PC-3 (cell line): ENCODE data around the gene DCUN1D4. TPM values are rescaled to one million over a fixed set of nuclear protein-coding genes. Genes with fewer than 3 reads are reported as not detected.

Source experiments
- ATAC-seq: fragments of 200-7000 bp; cut with Tn5 transposase; 2 replicates; pipeline ENCODE4 v1.9.1; 2020; ENCODE audit warnings: mild to moderate bottlenecking, moderate library complexity
- BruUV-seq: library from RNA; stranded (reverse); fragments of 400-500 nt; replicated peaks from 2 replicates; lab custom pipeline; 2021; lab: Mats Ljungman, UMichigan
- CTCF ChIA-PET: fragments of 300-600 bp; sonication (Branson Sonifier 250); formaldehyde crosslinking; loops from one replicate; lab custom pipeline; 2022; ENCODE audit warnings: antibody characterized with exemption; lab: Charles Lee
- POLR2A ChIA-PET: fragments of 300-600 bp; sonication (Branson Sonifier 250); formaldehyde crosslinking; loops from one replicate; lab custom pipeline; 2022; ENCODE audit warnings: antibody characterized with exemption; ENCODE audit not compliant: unreplicated experiment; lab: Charles Lee
- DNase-seq: peaks from one replicate; pipeline ENCODE4 v3.0.0-alpha.2; 2015
- H2AFZ ChIP-seq: fragments of 300-600 bp; sonication (generic); 2 replicates; pipeline ENCODE4 v1.6.0; 2016; ENCODE audit warnings: antibody characterized with exemption, low read length
- H3F3A ChIP-seq: fragments of 300-600 bp; sonication (generic); one replicate; pipeline ENCODE4 v1.6.0; 2017; ENCODE audit warnings: antibody characterized with exemption, low read length, control low read depth, mild to moderate bottlenecking; ENCODE audit not compliant: unreplicated experiment
- H3K27ac ChIP-seq: fragments of 300-600 bp; sonication (generic); 2 replicates; pipeline ENCODE4 v1.5.1; 2016; ENCODE audit warnings: mild to moderate bottlenecking, low read length
- H3K27me3 ChIP-seq: fragments of 300-600 bp; sonication (generic); 2 replicates; pipeline ENCODE4 v1.6.1; 2016; ENCODE audit warnings: low read length, mixed read lengths
- H3K36me3 ChIP-seq: fragments of 300-600 bp; sonication (generic); 2 replicates; pipeline ENCODE4 v1.6.1; 2016; ENCODE audit warnings: low read depth, mixed run types, low read length, mixed read lengths
- H3K4me1 ChIP-seq: fragments of 300-600 bp; sonication (generic); 2 replicates; pipeline ENCODE4 v1.5.1; 2016; ENCODE audit warnings: low read length; ENCODE audit not compliant: insufficient read depth
- H3K4me2 ChIP-seq: fragments of 300-600 bp; sonication (generic); 2 replicates; pipeline ENCODE4 v1.6.0; 2016; ENCODE audit warnings: low read length
- H3K4me3 ChIP-seq: fragments of 300-600 bp; sonication (generic); 2 replicates; pipeline ENCODE4 v1.5.1; 2016; ENCODE audit warnings: mild to moderate bottlenecking, low read length, mixed read lengths
- H3K79me2 ChIP-seq: fragments of 300-600 bp; sonication (generic); 2 replicates; pipeline ENCODE4 v1.6.1; 2017; ENCODE audit warnings: low read length, mixed read lengths
- H3K9ac ChIP-seq: fragments of 300-600 bp; sonication (generic); 2 replicates; pipeline ENCODE4 v1.6.0; 2016; ENCODE audit warnings: mild to moderate bottlenecking, low read length
- H3K9me2 ChIP-seq: fragments of 300-600 bp; sonication (generic); replicated peaks from 2 replicates; pipeline ENCODE4 v1.6.1; 2016; ENCODE audit warnings: mixed run types, low read length, mixed read lengths
- H3K9me3 ChIP-seq: fragments of 300-600 bp; sonication (generic); 2 replicates; pipeline ENCODE4 v1.6.1; 2016; ENCODE audit warnings: low read length, mixed read lengths
- H4K20me1 ChIP-seq: fragments of 300-600 bp; sonication (generic); 2 replicates; pipeline ENCODE4 v1.6.1; 2016; ENCODE audit warnings: low read length, mixed read lengths
- CTCF ChIP-seq: fragments of 300-600 bp; sonication (generic); conservative IDR thresholded peaks from 2 replicates; pipeline ENCODE4 v1.5.1; 2017; ENCODE audit warnings: antibody characterized with exemption, low read depth, mild to moderate bottlenecking, low read length
- EZH2 ChIP-seq: fragments of 300-600 bp; sonication (generic); IDR thresholded peaks from one replicate; pipeline ENCODE4 v1.6.1; 2017; ENCODE audit warnings: antibody characterized with exemption, mild to moderate bottlenecking, low read length; ENCODE audit not compliant: unreplicated experiment
- EZH2phosphoT487 ChIP-seq: fragments of 300-600 bp; sonication (generic); IDR thresholded peaks from 2 replicates; pipeline ENCODE4 v1.6.1; 2018; ENCODE audit warnings: mild to moderate bottlenecking, antibody characterized with exemption, low read length, borderline replicate concordance
- intact Hi-C: fragments of 100-400 bp; cut with micrococcal nuclease; formaldehyde crosslinking; loops from 2 replicates; pipeline ENCODE4 v1.9.0; 2023
- total RNA-seq: library from RNA; depleted of rRNA; stranded (reverse); fragments of >200 nt; gene quantifications from 2 replicates; pipeline ENCODE4 v1.2.3, GENCODE V29; 2014

Gene DCUN1D4
- total RNA-seq, 1 experiment from 2014 or later = 44.8 TPM

GRCh38 chr4:51843309-51844152 is 578 bp downstream of the DCUN1D4 start:
- H3K36me3 ChIP-seq = peaks cover 4% of the 10 kb centered on the region; the same call in 1 of the 2 replicates
- intact Hi-C loops = loop anchor here (1.0 to 5.0 kb wide), 2 partner anchors 27 to 259 kb away; no protein-coding TSS in a partner anchor
- peak overlapping the region; percentile 85 for H3K4me2 ChIP-seq
- H3F3A ChIP-seq = no peaks in the 10 kb centered on the region
- DNase-seq (peak; percentile 57), ATAC-seq (peak; percentile 16)
- H3K9ac ChIP-seq = peak overlapping the region; percentile 80
- 0 out of 2 replicates have a peak, but pooled peaks cover 7% of the 10 kb centered on the region for H4K20me1 ChIP-seq
- peak overlapping the region; percentile 73 for H3K4me3 ChIP-seq
- ChIA-PET POLR2A (no interaction called here), CTCF (interaction anchor here (0.6 to 1.2 kb wide), 3 partner anchors 26 to 1067 kb away, joined by 3 to 15 read pairs (median 3); no protein-coding TSS in a partner anchor)
- no peak for TF ChIP-seq EZH2
- no peaks in the 10 kb centered on the region for H3K27me3 ChIP-seq
- H3K79me2 ChIP-seq = peaks cover 48% of the 10 kb centered on the region
- peak overlapping the region; percentile 76 for H2AFZ ChIP-seq
- peaks cover 25% of the 10 kb centered on the region for H3K4me1 ChIP-seq
- no peaks in the 10 kb centered on the region for H3K9me2 ChIP-seq
- no peaks in the 10 kb centered on the region for H3K9me3 ChIP-seq
- H3K27ac ChIP-seq = peak overlapping the region; percentile 77
- BruUV-seq = no TSS peak

- Histone ChIP-seq H3K4me1 (peaks cover 25% of the 10 kb centered on the region), H3K9me3 (no peaks in the 10 kb centered on the region), H3K27ac (peak overlapping the region; percentile 45), H3K4me3 (peak overlapping the region; percentile 68), H4K20me1 (0 out of 2 replicates have a peak, but pooled peaks cover 7% of the 10 kb centered on the region), H3K4me2 (peak overlapping the region; percentile 85), H3F3A (no peaks in the 10 kb centered on the region), H3K27me3 (no peaks in the 10 kb centered on the region), H3K79me2 (peaks cover 57% of the 10 kb centered on the region), H3K9me2 (no peaks in the 10 kb centered on the region), H3K9ac (peak overlapping the region; percentile 75), H3K36me3 (peaks cover 10% of the 10 kb centered on the region; the same call in 1 of the 2 replicates), H2AFZ (peak overlapping the region; percentile 76)
- no peak for TF ChIP-seq EZH2
- TF ChIP-seq CTCF = no peak
- no peak for TF ChIP-seq EZH2phosphoT487
- intact Hi-C loops = loop anchor here (1.0 to 5.0 kb wide), 2 partner anchors 26 to 258 kb away; no protein-coding TSS in a partner anchor
- ChIA-PET POLR2A (no interaction called here), CTCF (no interaction called here)
- no TSS peak for BruUV-seq
- peak; percentile 37 for ATAC-seq
- DNase-seq = peak; percentile 96
These were observed 1.5 kb downstream of the DCUN1D4 start for GRCh38 chr4:51844153-51845054.

- Histone ChIP-seq H3K27ac (peak overlapping the region; percentile 45), H3F3A (no peaks in the 10 kb centered on the region), H2AFZ (peak overlapping the region; percentile 76), H3K4me3 (peak overlapping the region; percentile 68), H3K4me1 (peaks cover 24% of the 10 kb centered on the region), H4K20me1 (0 out of 2 replicates have a peak, but pooled peaks cover 7% of the 10 kb centered on the region), H3K9me3 (no peaks in the 10 kb centered on the region), H3K4me2 (peak overlapping the region; percentile 85), H3K36me3 (peaks cover 11% of the 10 kb centered on the region; the same call in 1 of the 2 replicates), H3K9ac (peak overlapping the region; percentile 75), H3K9me2 (no peaks in the 10 kb centered on the region), H3K79me2 (peaks cover 63% of the 10 kb centered on the region), H3K27me3 (no peaks in the 10 kb centered on the region)
- ChIA-PET CTCF (no interaction called here), POLR2A (no interaction called here)
- no peak for TF ChIP-seq EZH2phosphoT487
- no peak for ATAC-seq
- intact Hi-C loops = no loop called here
- no peak for DNase-seq
- TSS peak; percentile 26 for BruUV-seq
These were observed 2.1 kb downstream of the DCUN1D4 start for GRCh38 chr4:51845055-51845426.
